PC-3 (cell line): ENCODE measurements around the gene UBN2.

ENCODE experiments used
- CTCF ChIP-seq: fragments of 300-600 bp; sonication (generic); conservative IDR thresholded peaks from 2 replicates; pipeline ENCODE4 v1.5.1; 2017; ENCODE audit warnings: antibody characterized with exemption, low read depth, mild to moderate bottlenecking, low read length
- EZH2 ChIP-seq: fragments of 300-600 bp; sonication (generic); IDR thresholded peaks from one replicate; pipeline ENCODE4 v1.6.1; 2017; ENCODE audit warnings: antibody characterized with exemption, mild to moderate bottlenecking, low read length; ENCODE audit not compliant: unreplicated experiment

GRCh38 chr7:139192014-139192706 is 38.9 kb upstream of the UBN2 start:
- TF ChIP-seq CTCF: no peak
- no peak for TF ChIP-seq EZH2
